HS-5 (cell line): ENCODE data around the gene CDK15.

Experiments
- DNase-seq: peaks from one replicate; pipeline ENCODE4 v3.0.0-alpha.2; 2012; ENCODE audit warnings: low read depth

The CDK15 gene

GRCh38 chr2:201938156-201938775, 131.9 kb downstream of the CDK15 start:
- DNase-seq, result no peak

DNA sequence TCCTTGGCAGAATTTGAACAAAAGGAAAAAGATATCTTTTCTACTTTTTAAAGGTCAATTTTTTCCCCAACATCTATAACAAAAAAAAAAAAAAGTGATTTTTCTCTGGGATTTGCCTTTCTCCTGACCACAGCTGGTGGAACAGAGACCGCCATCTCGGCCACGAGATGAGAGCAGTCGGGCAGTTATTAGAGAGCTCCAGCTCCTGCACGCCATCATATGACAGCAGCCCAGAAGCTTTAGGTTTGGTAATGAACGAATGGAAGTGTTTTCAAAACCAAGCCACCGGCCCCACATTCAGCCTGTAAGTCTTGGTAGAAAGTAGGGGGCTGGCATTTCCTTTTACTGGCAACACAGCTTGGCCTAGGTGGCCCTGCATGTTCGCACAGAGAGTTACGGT, 132.4 kb downstream of the CDK15 start:
- DNase-seq, result no peak

- DNase-seq, result no peak
Measured at GRCh38 chr2:201939453-201939941, 133.2 kb downstream of the CDK15 start.

- no peak for DNase-seq
Measured at GRCh38 chr2:201942531-201942930, 136.2 kb downstream of the CDK15 start.
